GM21529 (cell line): Measurements from ENCODE around the gene KANSL1L.
"Not testable (repeated sequence)": the region's sequence is repeated elsewhere in the genome, so short reads cannot be mapped to it uniquely, and the experiment has no call there.

Experiments used
- ATAC-seq: cut with Tn5 transposase; IDR thresholded peaks from one replicate; pipeline ENCODE4 v1.9.1; 2021; ENCODE audit not compliant: unreplicated experiment

Gene KANSL1L

GRCh38 chr2:210179351-210179990 is 8.3 kb upstream of the KANSL1L start:
- ATAC-seq, result no peak

- no peak for ATAC-seq
Measured at GRCh38 chr2:210177769-210178168, 6.6 kb upstream of the KANSL1L start.

GRCh38 chr2:210177115-210177514 is 5.9 kb upstream of the KANSL1L start:
- ATAC-seq, result not testable (repeated sequence)

GRCh38 chr2:210174086-210174485 is 2.9 kb upstream of the KANSL1L start:
- no peak for ATAC-seq

- no peak for ATAC-seq
Measured at GRCh38 chr2:210172219-210172575, 988 bp upstream of the KANSL1L start.

GRCh38 chr2:210170446-210171303 is 534 bp downstream of the KANSL1L start:
- ATAC-seq, result peak; percentile 66

- no peak for ATAC-seq
Measured at GRCh38 chr2:210170196-210170445, 1.1 kb downstream of the KANSL1L start.

- ATAC-seq, result peak; percentile 33
Measured at GRCh38 chr2:210169516-210170195, 1.6 kb downstream of the KANSL1L start.

- no peak for ATAC-seq
Measured at GRCh38 chr2:210167227-210167626, 4.0 kb downstream of the KANSL1L start.

GRCh38 chr2:210162466-210163124 is 8.6 kb downstream of the KANSL1L start:
- ATAC-seq, result no peak

- no peak for ATAC-seq
Measured at GRCh38 chr2:210159059-210159458, 12.2 kb downstream of the KANSL1L start.

GRCh38 chr2:210158236-210158635 is 13.0 kb downstream of the KANSL1L start:
- no peak for ATAC-seq

- ATAC-seq, result no peak
Measured at GRCh38 chr2:210157526-210157925, 13.7 kb downstream of the KANSL1L start.

GRCh38 chr2:210147614-210148013 is 23.6 kb downstream of the KANSL1L start:
- no peak for ATAC-seq

GRCh38 chr2:210132239-210132638 is 39.0 kb downstream of the KANSL1L start:
- no peak for ATAC-seq

- no peak for ATAC-seq
Measured at GRCh38 chr2:210128961-210129360, 42.2 kb downstream of the KANSL1L start.

GRCh38 chr2:210113614-210114235 is 57.5 kb downstream of the KANSL1L start:
- ATAC-seq, result no peak

GRCh38 chr2:210112871-210113270 is 58.3 kb downstream of the KANSL1L start:
- no peak for ATAC-seq

- ATAC-seq, result no peak
Measured at GRCh38 chr2:210099940-210100339, 71.3 kb downstream of the KANSL1L start.

- ATAC-seq, result no peak
Measured at GRCh38 chr2:210094787-210095186, 76.4 kb downstream of the KANSL1L start.

GRCh38 chr2:210092791-210093190 is 78.4 kb downstream of the KANSL1L start:
- no peak for ATAC-seq
